Stomach (tissue), 4 donors: Measurements from ENCODE around the gene MSANTD2.

Experiments
- CTCF ChIP-seq, 7 experiments: fragments of 450-650 bp in 4 of 7; fragments of 200-600 bp in 3 of 7; sonication (generic) in 3 of 7; IDR thresholded peaks; one replicate each; pipeline ENCODE4 v1.5.1; 2016 to 2019; ENCODE audit warnings: antibody characterized with exemption in 7 of 7, control low read depth in 2 of 7, mild to moderate bottlenecking in 1 of 7
- EP300 ChIP-seq: sonication (generic); formaldehyde crosslinking; IDR thresholded peaks from one replicate; pipeline ENCODE4 v1.6.1; 2017; ENCODE audit warnings: antibody characterized with exemption
- POLR2A ChIP-seq, 4 donors: fragments of 450-650 bp; IDR thresholded peaks; one replicate each; pipeline ENCODE4 v1.6.1; 2016; ENCODE audit warnings: antibody characterized with exemption in 4 of 4, control low read depth in 2 of 4, mild to moderate bottlenecking in 1 of 4, moderate library complexity in 1 of 4
- POLR2AphosphoS5 ChIP-seq, 3 donors: sonication (generic); formaldehyde crosslinking; IDR thresholded peaks; one replicate each; pipeline ENCODE4 v1.6.1; 2016; ENCODE audit warnings: antibody characterized with exemption in 3 of 3

GRCh38 chr11:124724979-124725718 lies 75.1 kb downstream of the MSANTD2 start:
- TF ChIP-seq CTCF (IDR thresholded peaks at IDR 0.05) = no peak
- TF ChIP-seq POLR2AphosphoS5 (IDR thresholded peaks at IDR 0.05) = no peak
- no peak for TF ChIP-seq POLR2A (IDR thresholded peaks at IDR 0.05)
- no peak for TF ChIP-seq EP300
